Panc1 (cell line): ENCODE results near the gene LILRA2. TPM values are rescaled to one million over a fixed set of nuclear protein-coding genes. Genes with fewer than 3 reads are reported as not detected.
"Not testable (repeated sequence)": the region's sequence is repeated elsewhere in the genome, so short reads cannot be mapped to it uniquely, and the experiment has no call there.

ENCODE experiments used
- ATAC-seq: fragments of 200-7000 bp; cut with Tn5 transposase; 2 replicates; pipeline ENCODE4 v1.9.1; 2020; ENCODE audit warnings: mild to moderate bottlenecking, moderate library complexity
- BruUV-seq: library from RNA; stranded (reverse); fragments of 400-500 nt; replicated peaks from 2 replicates; lab custom pipeline; 2021; lab: Mats Ljungman, UMichigan
- CTCF ChIA-PET: fragments of 300-600 bp; sonication (Branson Sonifier 250); formaldehyde crosslinking; loops from one replicate; lab custom pipeline; 2022; ENCODE audit warnings: antibody characterized with exemption; lab: Charles Lee
- POLR2A ChIA-PET: fragments of 300-600 bp; sonication (Branson Sonifier 250); formaldehyde crosslinking; loops from one replicate; lab custom pipeline; 2022; ENCODE audit warnings: antibody characterized with exemption; lab: Charles Lee
- DNase-seq: peaks from one replicate; pipeline ENCODE4 v3.0.0-alpha.2; 2010; ENCODE audit warnings: low read depth, low spot score
- H3K27ac ChIP-seq: 2 replicates; pipeline ENCODE4 v1.5.1; 2011; ENCODE audit warnings: mild to moderate bottlenecking, low read length, inconsistent platforms
- H3K27me3 ChIP-seq: fragments of 200-500 bp; sonication (Bioruptor generic); 2 replicates; pipeline ENCODE4 v1.6.0; 2014; ENCODE audit warnings: low read length, inconsistent platforms; ENCODE audit not compliant: control insufficient read depth, insufficient read depth
- H3K36me3 ChIP-seq: fragments of 200-500 bp; sonication (Bioruptor generic); 2 replicates; pipeline ENCODE4 v1.5.1; 2014; ENCODE audit warnings: inconsistent platforms, mild to moderate bottlenecking, low read length, moderate library complexity; ENCODE audit not compliant: control insufficient read depth, insufficient read depth
- H3K4me1 ChIP-seq: 2 replicates; pipeline ENCODE4 v1.5.1; 2011; ENCODE audit warnings: inconsistent platforms, mild to moderate bottlenecking, low read length, moderate library complexity; ENCODE audit not compliant: control insufficient read depth, insufficient read depth
- H3K4me3 ChIP-seq, 2 experiments: 2 replicates each; pipeline ENCODE4 v1.5.1; 2011 to 2012; ENCODE audit warnings: low read depth in 2 of 2, low read length in 2 of 2, mild to moderate bottlenecking in 2 of 2, inconsistent platforms in 1 of 2, moderate library complexity in 1 of 2
- H3K9me3 ChIP-seq: fragments of 200-500 bp; sonication (Bioruptor generic); 2 replicates; pipeline ENCODE4 v1.5.1; 2014; ENCODE audit warnings: low read depth, mild to moderate bottlenecking, inconsistent platforms, low read length, moderate library complexity; ENCODE audit not compliant: control insufficient read depth, insufficient read depth
- CTCF ChIP-seq: fragments of 450-650 bp; IDR thresholded peaks from 2 replicates; pipeline ENCODE4 v1.5.1; 2017; ENCODE audit warnings: mild to moderate bottlenecking
- POLR2AphosphoS5 ChIP-seq: IDR thresholded peaks from 2 replicates; pipeline ENCODE4 v1.6.1; 2012; ENCODE audit warnings: mild to moderate bottlenecking, low read depth, low read length, moderate library complexity
- REST ChIP-seq, 2 experiments: IDR thresholded peaks; 2 replicates each; pipeline ENCODE4 v1.6.1; 2011 to 2012; ENCODE audit warnings: low read depth in 2 of 2, control low read depth in 1 of 2, low read length in 1 of 2, mild to moderate bottlenecking in 1 of 2, moderate library complexity in 1 of 2; ENCODE audit not compliant: insufficient read depth in 1 of 2
- SIN3A ChIP-seq: IDR thresholded peaks from 2 replicates; pipeline ENCODE4 v1.6.1; 2012; ENCODE audit warnings: low read depth, mild to moderate bottlenecking, low read length, moderate library complexity, borderline replicate concordance; ENCODE audit not compliant: insufficient read depth
- TCF7L2 ChIP-seq: IDR thresholded peaks from 2 replicates; pipeline ENCODE4 v1.6.1; 2011; ENCODE audit warnings: mild to moderate bottlenecking, low read depth, low read length, inconsistent platforms
- in situ Hi-C: cut with HindIII; loops from 2 replicates; pipeline ENCODE4 v1.10.0; 2016; ENCODE audit warnings: low sequenced_read_pairs, low pct_unique_long_range_greater_than_20kb
- intact Hi-C: fragments of 100-400 bp; cut with micrococcal nuclease; formaldehyde crosslinking; loops from one replicate; pipeline ENCODE4 v1.10.0; 2022; ENCODE audit not compliant: unreplicated experiment
- total RNA-seq: library from RNA; stranded (reverse); gene quantifications from one replicate; pipeline ENCODE4 v1.2.1, GENCODE V29; 2021; ENCODE audit not compliant: unreplicated experiment

The LILRA2 gene
- total RNA-seq, 1 experiment from 2014 or later: not detected

- CTCF ChIA-PET: no interaction called here
- Histone ChIP-seq H3K4me1 (no peaks in the 10 kb centered on the region), H3K4me3 (peak overlapping the region; percentile 28 to 47), H3K36me3 (no peaks in the 10 kb centered on the region), H3K27me3 (peaks cover 20% of the 10 kb centered on the region), H3K27ac (no peak overlapping the region), H3K9me3 (no peaks in the 10 kb centered on the region)
- POLR2A ChIA-PET: no interaction called here
- DNase-seq (no peak), ATAC-seq (peak; percentile 53; the same call in 1 of the 2 replicates)
- intact Hi-C loops: no loop called here
- no TSS peak for BruUV-seq
- in situ Hi-C loops: no loop called here
- TF ChIP-seq SIN3A (no peak), CTCF (no peak), REST (IDR thresholded peaks at IDR 0.05; ENCODE audit: insufficient read depth in 1 of 2, low read depth in 2 of 2, low read length in 1 of 2) (no peak), POLR2AphosphoS5 (no peak), TCF7L2 (no peak)
Observed at GRCh38 chr19:54561840-54562239, 11.8 kb upstream of the LILRA2 start.

GRCh38 chr19:54563206-54563605 is 10.4 kb upstream of the LILRA2 start:
- H3K4me3 ChIP-seq, H3K36me3 ChIP-seq, ATAC-seq, CTCF ChIA-PET, H3K27ac ChIP-seq, H3K9me3 ChIP-seq, intact Hi-C loops, in situ Hi-C loops, POLR2A ChIA-PET, DNase-seq, BruUV-seq, H3K4me1 ChIP-seq: not testable (repeated sequence)
- H3K27me3 ChIP-seq: peaks cover 22% of the 10 kb centered on the region

- CTCF ChIA-PET: no interaction called here
- in situ Hi-C loops: loop anchor here (10.0 kb wide), 1 partner anchor 104 kb away; no protein-coding TSS in a partner anchor
- TF ChIP-seq POLR2AphosphoS5: no peak
- no peak for TF ChIP-seq TCF7L2
- TF ChIP-seq CTCF: no peak
- no peak for TF ChIP-seq REST (IDR thresholded peaks at IDR 0.05; ENCODE audit: insufficient read depth in 1 of 2, low read depth in 2 of 2, low read length in 1 of 2)
- TF ChIP-seq SIN3A: no peak
- ATAC-seq (no peak), DNase-seq (no peak)
- intact Hi-C loops: no loop called here
- Histone ChIP-seq H3K9me3 (no peaks in the 10 kb centered on the region), H3K4me3 (no peak overlapping the region), H3K27ac (no peak overlapping the region), H3K27me3 (peaks cover 42% of the 10 kb centered on the region), H3K4me1 (no peaks in the 10 kb centered on the region), H3K36me3 (no peaks in the 10 kb centered on the region)
- POLR2A ChIA-PET: no interaction called here
- no TSS peak for BruUV-seq
Observed at GRCh38 chr19:54570316-54570715, 3.3 kb upstream of the LILRA2 start.
